ENCODE results near the gene NTNG2.

NTNG2 gene

GRCh38 chr9:132136151-132136780 lies 25.6 kb upstream of the NTNG2 start:
- TF ChIP-seq, protein P1, sequence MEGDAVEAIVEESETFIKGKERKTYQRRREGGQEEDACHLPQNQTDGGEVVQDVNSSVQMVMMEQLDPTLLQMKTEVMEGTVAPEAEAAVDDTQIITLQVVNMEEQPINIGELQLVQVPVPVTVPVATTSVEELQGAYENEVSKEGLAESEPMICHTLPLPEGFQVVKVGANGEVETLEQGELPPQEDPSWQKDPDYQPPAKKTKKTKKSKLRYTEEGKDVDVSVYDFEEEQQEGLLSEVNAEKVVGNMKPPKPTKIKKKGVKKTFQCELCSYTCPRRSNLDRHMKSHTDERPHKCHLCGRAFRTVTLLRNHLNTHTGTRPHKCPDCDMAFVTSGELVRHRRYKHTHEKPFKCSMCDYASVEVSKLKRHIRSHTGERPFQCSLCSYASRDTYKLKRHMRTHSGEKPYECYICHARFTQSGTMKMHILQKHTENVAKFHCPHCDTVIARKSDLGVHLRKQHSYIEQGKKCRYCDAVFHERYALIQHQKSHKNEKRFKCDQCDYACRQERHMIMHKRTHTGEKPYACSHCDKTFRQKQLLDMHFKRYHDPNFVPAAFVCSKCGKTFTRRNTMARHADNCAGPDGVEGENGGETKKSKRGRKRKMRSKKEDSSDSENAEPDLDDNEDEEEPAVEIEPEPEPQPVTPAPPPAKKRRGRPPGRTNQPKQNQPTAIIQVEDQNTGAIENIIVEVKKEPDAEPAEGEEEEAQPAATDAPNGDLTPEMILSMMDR (conservative IDR thresholded peaks at IDR 0.05; ENCODE audit: control insufficient read depth, insufficient read depth, low read depth, low read length), result no peak
- no peak for DNase-seq (ENCODE audit: low read depth)

DNA sequence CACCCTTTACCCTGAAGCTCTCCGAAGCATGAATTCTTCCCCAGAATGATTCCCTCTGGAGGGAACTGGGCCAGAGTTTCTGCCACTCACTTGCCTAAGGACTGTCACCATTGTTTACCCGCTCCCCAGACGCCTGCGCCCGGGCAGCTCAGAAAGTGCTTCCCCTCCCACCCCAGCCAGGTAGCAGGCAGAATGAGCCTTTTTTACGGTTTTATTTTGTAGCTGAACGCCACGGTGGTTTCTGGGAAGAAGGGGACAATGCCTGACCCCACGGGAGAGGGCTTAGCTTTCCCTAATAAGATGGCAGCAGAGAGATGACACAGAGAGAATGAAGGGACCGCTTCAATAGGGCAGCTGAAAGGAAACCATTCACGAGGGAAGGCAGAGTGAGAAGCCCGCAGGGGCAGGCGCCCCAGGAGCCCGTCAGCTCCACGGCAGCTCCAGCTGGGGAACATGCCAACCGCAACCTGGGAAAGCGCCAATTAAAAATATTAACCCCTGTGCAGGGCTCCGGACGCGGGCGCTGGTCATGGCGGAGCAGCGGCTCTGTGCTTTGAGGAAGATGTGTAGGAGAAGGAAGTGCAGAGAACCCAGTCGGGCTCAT lies 20.4 kb upstream of the NTNG2 start:
- no peak overlapping the region for H3K4me3 ChIP-seq (ENCODE audit: control insufficient read depth, low read depth, low read length)
- peak; percentile 10 for DNase-seq (ENCODE audit: low read depth)
- TF ChIP-seq, protein P1 (conservative IDR thresholded peaks at IDR 0.05; ENCODE audit: control insufficient read depth, insufficient read depth, low read depth, low read length), result no peak

More at GRCh38 chr9:132136151-132136780, 25.6 kb upstream of the NTNG2 start:
- H3K4me3 ChIP-seq (ENCODE audit: control insufficient read depth, low read depth, low read length), result no peak overlapping the region

DNA sequence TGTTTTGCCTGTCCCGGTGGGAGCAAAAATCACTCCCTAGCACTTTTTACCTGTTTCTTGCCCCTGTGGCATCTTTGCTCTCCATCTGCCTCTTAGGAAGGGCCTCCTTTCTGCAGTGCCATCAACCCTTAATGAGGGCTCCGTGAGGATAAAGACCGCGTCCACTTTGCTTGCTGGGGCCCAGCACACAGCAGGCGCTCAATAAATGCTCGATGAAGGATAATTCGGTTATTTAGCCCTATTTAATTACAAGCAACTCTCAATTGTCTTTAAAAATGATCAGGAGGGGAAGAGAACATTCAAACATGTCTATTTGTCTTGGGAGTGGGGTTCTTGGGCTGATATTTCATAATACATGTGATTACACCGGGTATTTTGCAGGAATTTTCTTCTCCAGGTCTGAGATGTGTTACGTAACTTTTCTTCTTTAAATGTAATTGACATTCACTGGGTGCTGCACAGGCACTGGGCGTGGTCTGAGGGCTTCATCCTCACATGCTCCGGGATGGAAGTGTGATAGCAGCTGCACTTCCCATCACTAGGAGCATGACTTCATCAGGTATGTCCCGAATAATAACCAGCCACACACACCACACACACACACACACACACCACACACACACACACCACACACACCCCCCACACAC lies 19.8 kb upstream of the NTNG2 start:
- no peak for DNase-seq (ENCODE audit: low read depth)
- TF ChIP-seq, protein P1 (conservative IDR thresholded peaks at IDR 0.05; ENCODE audit: control insufficient read depth, insufficient read depth, low read depth, low read length), result no peak
- H3K4me3 ChIP-seq (ENCODE audit: control insufficient read depth, low read depth, low read length), result no peak overlapping the region

DNA sequence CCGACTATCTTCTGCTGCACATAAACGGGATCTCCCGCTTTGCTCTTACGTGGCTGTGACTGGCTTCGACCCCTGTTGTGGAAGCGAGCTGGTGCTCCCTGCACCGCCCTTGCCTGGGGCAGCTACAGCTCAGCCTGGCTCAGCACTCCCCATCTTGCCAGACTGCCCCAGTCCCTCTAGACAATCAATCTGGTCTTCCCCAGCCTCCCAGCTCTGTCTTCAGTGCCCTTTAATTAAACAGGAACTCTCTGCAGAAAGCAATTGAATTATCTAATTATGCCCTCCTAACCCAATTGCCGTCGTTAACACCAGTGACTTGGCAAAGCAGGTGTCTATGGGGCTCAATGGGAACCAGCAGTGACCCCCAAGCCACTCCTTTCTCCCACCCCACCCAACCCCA lies 18.9 kb upstream of the NTNG2 start:
- no peak overlapping the region for H3K4me3 ChIP-seq (ENCODE audit: control insufficient read depth, low read depth, low read length)
- DNase-seq (ENCODE audit: low read depth), result no peak
- TF ChIP-seq, protein P1 (conservative IDR thresholded peaks at IDR 0.05; ENCODE audit: control insufficient read depth, insufficient read depth, low read depth, low read length), result no peak

GRCh38 chr9:132143359-132143758 lies 18.5 kb upstream of the NTNG2 start:
- DNase-seq (ENCODE audit: low read depth), result no peak
- H3K4me3 ChIP-seq (ENCODE audit: control insufficient read depth, low read depth, low read length), result no peak overlapping the region
- TF ChIP-seq, protein P1 (conservative IDR thresholded peaks at IDR 0.05; ENCODE audit: control insufficient read depth, insufficient read depth, low read depth, low read length), result no peak

DNA sequence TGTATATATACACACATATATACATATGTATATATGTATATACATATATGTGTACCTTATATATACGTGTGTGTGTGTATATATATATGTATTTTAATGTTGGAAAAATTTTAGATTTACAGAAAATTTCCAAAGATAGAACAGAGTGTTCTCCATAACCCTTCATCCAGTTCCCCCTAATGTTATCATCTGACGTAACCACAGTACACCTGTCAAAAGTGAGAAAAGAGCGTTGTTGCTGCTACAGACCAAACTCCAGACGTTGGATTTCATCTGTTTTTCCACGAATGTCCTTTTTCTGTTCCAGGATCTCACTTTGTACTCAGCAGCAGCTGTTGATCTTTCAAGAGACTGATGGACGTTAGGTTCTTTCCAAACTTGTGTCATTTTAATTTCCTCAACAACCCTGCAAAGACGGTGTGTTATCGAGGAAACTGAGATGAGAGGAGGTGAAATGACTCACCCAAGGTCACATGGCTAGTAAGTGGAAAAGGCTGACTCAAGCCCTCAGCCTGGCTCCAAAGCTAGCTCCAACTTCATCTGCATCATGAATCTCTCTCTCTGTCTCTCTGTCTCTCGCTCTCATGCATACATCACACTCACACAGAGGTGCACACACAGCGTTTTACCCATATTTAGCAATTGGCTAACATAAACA lies 17.0 kb upstream of the NTNG2 start:
- peak; percentile 64 for DNase-seq (ENCODE audit: low read depth)
- TF ChIP-seq, protein P1 (conservative IDR thresholded peaks at IDR 0.05; ENCODE audit: control insufficient read depth, insufficient read depth, low read depth, low read length), result no peak
- no peak overlapping the region for H3K4me3 ChIP-seq (ENCODE audit: control insufficient read depth, low read depth, low read length)
